GM12865 (cell line): ENCODE results near the gene RAB1B.

Source experiments
- DNase-seq: peaks from one replicate; pipeline ENCODE4 v3.0.0; 2010; ENCODE audit warnings: low read depth
- H3K4me3 ChIP-seq: 2 replicates; pipeline ENCODE4 v1.5.1; 2011; ENCODE audit warnings: mild to moderate bottlenecking, low read depth, low read length, control low read depth
- CTCF ChIP-seq: IDR thresholded peaks from 2 replicates; pipeline ENCODE4 v1.5.1; 2011; ENCODE audit warnings: low read length, control low read depth, low read depth, inconsistent platforms; ENCODE audit not compliant: insufficient read depth; ENCODE audit errors: missing control alignments

RAB1B gene

DNA sequence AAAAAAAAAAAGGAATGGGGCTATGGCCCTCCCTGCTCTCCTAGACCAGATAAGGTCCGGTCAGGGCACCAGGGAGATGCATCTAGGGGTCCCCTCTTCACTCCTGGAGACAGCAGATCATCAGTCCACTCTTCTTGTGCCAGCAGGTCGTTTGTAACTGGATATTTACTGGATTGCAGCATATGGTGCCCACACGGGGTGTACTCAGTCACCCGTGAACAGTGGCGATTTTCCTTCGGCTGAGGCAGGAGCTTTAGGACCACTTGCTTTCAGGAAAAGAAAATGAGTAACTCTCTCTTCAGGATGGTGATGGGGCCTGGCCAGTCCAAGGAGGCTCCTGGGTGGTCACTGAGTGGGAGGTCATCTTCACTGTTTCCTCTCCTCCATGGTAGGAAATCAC is 38.3 kb upstream of the RAB1B start:
- H3K4me3 ChIP-seq, result no peak overlapping the region
- no peak for DNase-seq
- no peak for TF ChIP-seq CTCF

GRCh38 chr11:66230978-66231377 is 37.5 kb upstream of the RAB1B start:
- TF ChIP-seq CTCF, result no peak
- no peak overlapping the region for H3K4me3 ChIP-seq
- no peak for DNase-seq

DNA sequence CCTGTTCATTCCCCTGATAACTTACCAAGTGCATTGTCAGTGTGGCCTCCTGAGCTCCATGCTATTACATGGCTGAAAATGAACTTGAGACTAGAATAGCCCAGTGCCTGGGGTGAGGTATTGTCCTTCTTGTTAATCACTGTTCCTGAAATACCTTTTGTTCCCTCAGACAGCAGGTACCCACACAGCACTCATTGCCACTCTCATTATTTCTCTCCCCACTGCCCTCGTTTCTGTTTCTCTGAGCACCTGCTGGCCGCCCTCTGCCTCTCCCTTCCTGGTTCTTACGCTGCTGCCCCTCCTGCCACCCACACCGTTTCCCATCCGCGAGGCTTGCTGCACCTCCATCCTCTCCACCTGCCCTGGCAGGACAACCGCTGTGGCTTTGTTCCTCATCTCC is 36.9 kb upstream of the RAB1B start:
- no peak for TF ChIP-seq CTCF
- no peak for DNase-seq
- H3K4me3 ChIP-seq, result no peak overlapping the region

GRCh38 chr11:66232769-66233168 is 35.7 kb upstream of the RAB1B start:
- no peak for DNase-seq
- no peak overlapping the region for H3K4me3 ChIP-seq
- TF ChIP-seq CTCF, result no peak

- H3K4me3 ChIP-seq, result no peak overlapping the region
- TF ChIP-seq CTCF, result no peak
- DNase-seq, result no peak
These were observed 35.1 kb upstream of the RAB1B start for GRCh38 chr11:66233301-66233700.

DNA sequence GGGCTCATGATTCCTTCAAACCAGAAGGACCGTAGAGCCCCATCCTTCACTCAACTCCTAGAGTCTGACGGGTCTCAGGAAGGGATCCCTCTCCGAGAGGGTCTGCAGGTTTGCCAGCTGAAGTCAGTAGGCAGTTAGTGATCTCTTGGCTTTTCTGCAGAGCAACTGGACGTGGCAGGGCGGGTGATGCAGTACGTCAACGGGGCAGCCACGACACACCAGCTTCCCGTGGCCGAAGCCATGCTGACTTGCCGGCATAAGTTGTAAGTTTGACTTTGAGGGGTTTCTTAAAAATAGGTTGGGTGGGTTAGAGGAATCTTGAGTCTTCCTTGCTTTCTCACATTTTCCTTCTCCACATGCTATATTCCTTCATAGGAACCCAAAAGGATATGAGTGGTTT is 33.3 kb upstream of the RAB1B start:
- TF ChIP-seq CTCF, result no peak
- no peak for DNase-seq
- H3K4me3 ChIP-seq, result no peak overlapping the region

DNA sequence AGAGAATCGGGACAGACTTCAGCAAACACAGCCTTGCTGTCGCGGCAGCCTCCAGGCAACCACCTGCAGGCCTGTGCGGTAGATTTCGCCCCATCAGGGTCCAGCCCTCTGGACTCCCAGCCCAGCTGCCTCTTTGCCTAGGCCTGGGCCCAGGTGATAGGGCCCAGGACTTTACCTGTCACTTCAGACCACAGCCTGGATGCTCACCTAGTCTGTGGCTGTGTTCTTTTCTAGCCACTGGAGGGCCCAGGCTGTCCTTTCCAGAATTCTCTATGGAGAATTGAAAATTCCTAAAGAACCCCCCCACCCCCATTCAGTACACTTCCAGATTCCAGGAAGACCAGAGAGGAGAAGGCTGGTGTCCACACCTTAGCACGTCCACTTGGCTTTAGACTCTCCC is 30.6 kb upstream of the RAB1B start:
- TF ChIP-seq CTCF, result no peak
- H3K4me3 ChIP-seq, result no peak overlapping the region
- no peak for DNase-seq
